Nephron (organoid): ENCODE data around the gene CD6.
"Not testable (repeated sequence)": the region's sequence is repeated elsewhere in the genome, so short reads cannot be mapped to it uniquely, and the experiment has no call there.

Experiments used
- H3K27ac Mint-ChIP-seq, 3 experiments: 2 replicates each; pipeline ENCODE4 v1.8.0; 2020; ENCODE audit warnings: mixed read lengths in 3 of 3, mild to moderate bottlenecking in 2 of 3, moderate library complexity in 1 of 3
- H3K27me3 Mint-ChIP-seq: 2 replicates; pipeline ENCODE4 v1.8.0; 2021; ENCODE audit warnings: low read depth, mild to moderate bottlenecking, moderate library complexity, mixed read lengths
- H3K36me3 Mint-ChIP-seq: 2 replicates; pipeline ENCODE4 v1.8.0; 2020; ENCODE audit warnings: low read depth, mixed read lengths
- H3K4me1 Mint-ChIP-seq: 2 replicates; pipeline ENCODE4 v1.8.0; 2020; ENCODE audit warnings: mixed read lengths
- H3K4me3 Mint-ChIP-seq, 3 experiments: 2 replicates each; pipeline ENCODE4 v1.8.0; 2020; ENCODE audit warnings: mild to moderate bottlenecking in 3 of 3, mixed read lengths in 3 of 3, moderate library complexity in 2 of 3
- H3K9me3 Mint-ChIP-seq: 2 replicates; pipeline ENCODE4 v1.8.0; 2020; ENCODE audit warnings: mixed read lengths
- CTCF ChIP-seq, 3 experiments: fragments of 200-600 bp; sonication (generic); IDR thresholded peaks; one replicate each; pipeline ENCODE4 v1.5.0; 2021; ENCODE audit warnings: antibody characterized with exemption in 3 of 3; ENCODE audit not compliant: unreplicated experiment in 3 of 3

CD6 gene

GRCh38 chr11:60970369-60970774 lies 1.1 kb upstream of the CD6 start:
- peak; percentile 31 to 53 (median 44) for TF ChIP-seq CTCF (IDR thresholded peaks at IDR 0.05; ENCODE audit: unreplicated experiment in 3 of 3)
- H3K4me1 Mint-ChIP-seq, result no peaks in the 10 kb centered on the region

GRCh38 chr11:60970890-60971289 lies 590 bp upstream of the CD6 start:
- Mint-ChIP-seq H3K9me3 (peaks cover 17% of the 10 kb centered on the region), H3K27ac (no peak overlapping the region), H3K4me3 (no peak overlapping the region), H3K36me3 (no peaks in the 10 kb centered on the region), H3K4me1 (no peaks in the 10 kb centered on the region), H3K27me3 (peaks cover 19% of the 10 kb centered on the region)
- no peak for TF ChIP-seq CTCF (IDR thresholded peaks at IDR 0.05; ENCODE audit: unreplicated experiment in 3 of 3)

More at GRCh38 chr11:60970369-60970774, 1.1 kb upstream of the CD6 start:
- Mint-ChIP-seq H3K27me3 (peaks cover 23% of the 10 kb centered on the region), H3K36me3 (no peaks in the 10 kb centered on the region), H3K27ac (no peak overlapping the region), H3K4me3 (no peak overlapping the region), H3K9me3 (peaks cover 17% of the 10 kb centered on the region)

- peaks cover 10% of the 10 kb centered on the region for H3K4me1 Mint-ChIP-seq
- H3K27me3 Mint-ChIP-seq, result peaks cover 24% of the 10 kb centered on the region
- H3K4me3 Mint-ChIP-seq, result no peak overlapping the region
- TF ChIP-seq CTCF (IDR thresholded peaks at IDR 0.05; ENCODE audit: unreplicated experiment in 3 of 3), result no peak
- H3K9me3 Mint-ChIP-seq, result peaks cover 15% of the 10 kb centered on the region
- H3K27ac Mint-ChIP-seq, result no peak overlapping the region
- no peaks in the 10 kb centered on the region for H3K36me3 Mint-ChIP-seq
These were observed 926 bp downstream of the CD6 start for GRCh38 chr11:60972182-60973030.

GRCh38 chr11:60973699-60974098 lies 2.2 kb downstream of the CD6 start:
- peaks cover 24% of the 10 kb centered on the region for H3K27me3 Mint-ChIP-seq
- H3K27ac Mint-ChIP-seq, result no peak overlapping the region
- H3K4me3 Mint-ChIP-seq, result no peak overlapping the region
- peaks cover 23% of the 10 kb centered on the region for H3K4me1 Mint-ChIP-seq
- H3K36me3 Mint-ChIP-seq, result no peaks in the 10 kb centered on the region
- H3K9me3 Mint-ChIP-seq, result peaks cover 8% of the 10 kb centered on the region
- TF ChIP-seq CTCF (IDR thresholded peaks at IDR 0.05; ENCODE audit: unreplicated experiment in 3 of 3), result no peak

GRCh38 chr11:60974316-60974715 lies 2.8 kb downstream of the CD6 start:
- not testable (repeated sequence) for H3K27ac Mint-ChIP-seq, H3K9me3 Mint-ChIP-seq, H3K36me3 Mint-ChIP-seq, H3K4me3 Mint-ChIP-seq
- peaks cover 29% of the 10 kb centered on the region for H3K4me1 Mint-ChIP-seq
- peaks cover 24% of the 10 kb centered on the region for H3K27me3 Mint-ChIP-seq

- peaks cover 29% of the 10 kb centered on the region for H3K4me1 Mint-ChIP-seq
- peaks cover 24% of the 10 kb centered on the region for H3K27me3 Mint-ChIP-seq
- H3K4me3 Mint-ChIP-seq, result no peak overlapping the region
- peaks cover 4% of the 10 kb centered on the region for H3K9me3 Mint-ChIP-seq
- no peaks in the 10 kb centered on the region for H3K36me3 Mint-ChIP-seq
- TF ChIP-seq CTCF (IDR thresholded peaks at IDR 0.05; ENCODE audit: unreplicated experiment in 3 of 3), result no peak
- no peak overlapping the region for H3K27ac Mint-ChIP-seq
These were observed 3.2 kb downstream of the CD6 start for GRCh38 chr11:60974726-60975125.
